IPS-NIHi11 (cell line): ENCODE data around the gene GNPTAB.
"Not testable (repeated sequence)": the region's sequence is repeated elsewhere in the genome, so short reads cannot be mapped to it uniquely, and the experiment has no call there.

Source experiments
- DNase-seq: peaks from one replicate; pipeline ENCODE4 v3.0.0; 2012; ENCODE audit warnings: mixed read lengths, low spot score

Gene GNPTAB

DNA sequence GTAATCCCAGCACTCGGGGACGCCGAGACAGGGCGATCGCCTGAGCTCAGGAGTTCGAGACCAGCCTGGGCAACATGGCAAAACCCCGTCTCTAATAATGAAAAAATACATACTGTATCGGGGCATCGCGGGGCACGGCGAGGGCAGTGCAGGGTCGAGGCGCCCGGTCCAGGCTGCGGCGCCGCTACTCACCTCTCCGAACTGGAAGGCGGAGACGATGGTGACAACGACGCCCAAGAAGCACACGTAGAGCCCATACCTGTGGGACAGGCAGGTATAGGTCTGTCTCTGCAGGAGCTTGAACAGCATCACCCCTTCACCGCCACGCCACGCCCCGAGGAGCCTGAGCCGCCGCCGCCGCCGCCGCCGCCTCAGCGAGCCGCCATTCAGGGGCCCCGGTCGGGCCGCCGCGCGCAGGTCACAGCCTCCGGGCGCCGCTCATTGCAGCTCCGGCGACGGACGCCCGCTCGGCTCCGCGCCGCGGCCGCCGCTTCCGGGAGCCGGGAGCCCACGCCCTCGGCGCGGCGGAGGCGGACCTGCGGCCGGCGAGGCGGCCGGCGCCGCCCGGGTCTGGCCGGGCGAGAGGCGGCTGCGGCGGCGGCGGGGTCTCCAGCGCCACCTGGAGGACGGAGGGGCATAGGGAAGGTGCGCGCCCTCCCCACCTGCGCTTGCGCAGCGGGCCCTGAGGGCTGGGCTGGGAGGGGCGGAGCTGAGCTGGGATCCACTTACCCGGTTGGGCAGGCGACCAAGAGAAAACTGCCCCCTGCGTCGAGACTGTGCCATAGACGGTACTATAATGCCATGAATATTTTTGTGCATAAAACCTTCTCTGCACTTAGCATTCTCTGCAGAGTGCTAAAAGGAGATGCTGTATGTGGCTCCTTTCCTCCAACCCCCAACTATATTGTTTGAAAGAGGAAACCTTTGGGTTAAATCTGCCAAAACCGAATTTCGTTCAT is at the start of gene GNPTAB:
Gene GNPTAB (minus strand): TSS at position 593 of the 959 bp plus-strand sequence. CDS start 284 bp downstream, at position 309.
- peak; percentile 94 for DNase-seq

DNA sequence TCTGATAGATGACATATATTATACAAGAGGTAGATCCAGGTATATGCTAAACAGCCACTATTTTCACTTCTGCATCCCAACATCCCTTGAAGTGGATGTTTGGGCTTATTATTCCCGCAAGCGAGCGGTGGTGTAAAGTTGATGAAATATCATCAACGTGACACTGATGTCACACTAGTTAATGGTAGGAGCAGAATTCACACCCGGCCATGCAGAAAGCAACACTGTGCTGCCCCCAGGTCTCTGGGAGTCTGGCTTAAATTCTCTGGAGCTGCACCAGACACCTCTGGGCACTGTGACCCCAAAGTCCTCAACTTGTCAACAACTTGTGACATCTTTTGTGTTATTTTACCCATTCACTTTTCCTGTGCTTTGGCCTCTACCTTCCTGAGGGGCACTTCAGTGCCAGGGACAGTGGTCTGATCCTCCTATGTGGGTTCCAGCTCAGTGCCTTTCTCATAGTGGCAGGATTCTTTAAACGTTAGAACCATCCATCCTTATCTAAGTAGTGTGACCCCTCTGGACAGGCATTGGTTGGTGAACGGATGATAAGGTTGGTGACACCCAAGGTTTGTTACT is 47.6 kb upstream of the GNPTAB start:
- no peak for DNase-seq

DNA sequence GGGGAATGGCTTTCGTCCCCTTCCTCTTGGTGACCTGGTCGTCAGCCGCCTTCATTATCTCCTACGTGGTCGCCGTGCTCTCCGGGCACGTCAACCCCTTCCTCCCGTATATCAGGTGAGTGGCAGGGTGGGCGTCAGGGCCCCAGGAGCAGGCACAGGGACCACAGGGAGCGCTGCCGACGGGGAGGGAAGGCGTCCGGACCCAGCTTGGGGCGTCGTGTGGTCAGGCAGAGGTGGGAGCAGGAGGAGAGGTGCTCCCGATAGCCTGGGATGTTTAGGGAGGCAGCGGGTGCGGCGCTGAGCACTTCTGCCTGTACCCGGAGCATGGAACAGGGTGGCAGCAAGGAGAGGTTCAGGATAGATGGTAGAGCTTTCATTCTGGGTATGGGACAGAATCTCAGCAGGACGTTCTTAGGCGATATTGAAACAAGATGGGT is 47.1 kb upstream of the GNPTAB start:
- no peak for DNase-seq

DNA sequence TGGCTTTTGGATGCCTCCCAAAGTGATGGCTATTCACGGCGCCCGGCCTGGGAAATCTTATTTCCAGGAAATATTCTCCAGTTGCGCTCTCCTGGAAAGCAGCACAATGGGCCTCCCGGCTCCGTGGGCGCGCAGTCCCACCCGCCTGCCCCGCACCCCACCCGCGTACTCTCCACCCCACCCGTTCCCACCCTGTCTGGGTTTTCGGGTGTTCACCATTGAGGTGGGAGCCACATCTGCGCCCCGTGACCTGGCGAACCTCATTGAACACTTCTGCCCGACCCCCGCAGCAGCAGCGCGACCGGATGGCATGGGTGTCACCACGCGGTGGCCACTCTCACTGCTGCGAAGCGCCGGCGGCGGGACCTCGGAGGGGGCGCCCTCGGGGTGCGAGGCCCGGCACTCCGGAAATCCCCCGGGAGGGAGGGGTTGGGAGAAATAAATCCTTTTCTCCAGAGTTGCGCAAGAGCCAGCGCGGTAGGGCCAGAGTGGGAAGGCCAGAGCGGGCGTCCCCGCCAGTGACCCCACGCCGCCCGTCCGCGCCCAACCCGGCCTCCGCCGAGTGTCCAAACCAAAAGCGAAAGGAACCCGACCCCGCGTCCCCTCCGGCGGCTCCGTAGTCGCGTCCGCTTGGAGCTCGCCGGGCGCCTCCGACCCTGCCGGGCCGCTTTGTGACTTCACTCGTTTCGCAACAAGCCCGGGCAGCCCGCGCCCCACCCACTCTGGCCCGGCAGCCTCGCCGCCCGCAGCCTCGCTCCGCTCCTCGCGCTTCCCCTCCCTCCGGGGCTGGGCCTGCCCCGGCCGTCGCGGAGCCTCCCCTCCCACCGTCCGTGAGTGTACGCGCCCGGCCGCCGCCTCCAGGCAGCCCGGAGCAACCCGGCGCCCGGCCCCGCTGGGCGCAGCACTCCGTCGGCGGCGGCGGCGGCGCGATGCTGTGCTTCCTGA is 46.4 kb upstream of the GNPTAB start, which contains the start of gene DRAM1:
Gene DRAM1 (plus strand): TSS at position 720 of the 945 bp plus-strand sequence. CDS start 210 bp downstream, at position 930.
- peak; percentile 88 for DNase-seq

DNA sequence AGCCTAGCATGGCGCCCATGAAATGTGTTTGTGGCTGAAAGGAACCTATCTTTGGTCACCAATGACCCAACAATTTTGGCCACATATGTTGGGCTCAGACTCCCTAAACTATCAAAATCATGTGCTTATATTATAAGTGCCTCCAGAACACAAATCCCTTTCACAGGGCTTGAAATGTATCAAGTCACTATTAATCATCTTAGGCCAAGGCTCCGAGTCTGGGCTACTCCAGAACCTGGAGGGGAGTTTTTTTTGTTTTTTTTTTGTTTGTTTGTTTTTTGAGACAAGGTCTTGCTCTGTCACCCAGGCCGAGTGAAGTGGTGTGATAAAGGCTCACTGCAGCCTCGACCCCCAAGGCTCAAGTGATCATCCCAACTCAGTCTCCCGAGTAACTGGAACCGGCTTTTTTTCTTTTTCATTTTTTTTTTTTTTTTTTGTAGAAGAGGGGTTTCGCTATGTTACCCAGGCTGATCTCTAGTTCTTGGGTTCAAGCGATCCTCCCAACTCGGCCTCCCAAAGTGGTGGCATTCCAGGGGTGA is 45.6 kb upstream of the GNPTAB start:
- DNase-seq = no peak

DNA sequence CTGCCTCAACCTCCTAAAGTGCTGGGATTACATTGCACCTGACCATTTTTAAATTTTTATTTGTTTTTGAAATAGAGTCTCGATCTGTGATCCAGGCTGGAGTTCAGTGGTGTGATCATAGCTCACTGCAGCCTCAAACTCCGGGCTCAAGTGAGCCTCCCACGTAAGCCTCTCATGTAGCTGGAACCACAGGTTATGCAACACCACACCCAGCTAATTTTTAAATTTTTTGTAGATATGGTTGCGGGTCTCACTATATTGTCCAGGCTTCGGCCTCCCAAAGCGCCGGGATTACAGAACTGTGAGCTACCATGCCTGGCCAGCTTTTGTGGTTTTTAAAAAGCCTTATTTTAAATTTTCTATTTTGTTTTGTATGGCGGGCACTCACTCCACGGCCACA is 44.4 kb upstream of the GNPTAB start:
- no peak for DNase-seq

DNA sequence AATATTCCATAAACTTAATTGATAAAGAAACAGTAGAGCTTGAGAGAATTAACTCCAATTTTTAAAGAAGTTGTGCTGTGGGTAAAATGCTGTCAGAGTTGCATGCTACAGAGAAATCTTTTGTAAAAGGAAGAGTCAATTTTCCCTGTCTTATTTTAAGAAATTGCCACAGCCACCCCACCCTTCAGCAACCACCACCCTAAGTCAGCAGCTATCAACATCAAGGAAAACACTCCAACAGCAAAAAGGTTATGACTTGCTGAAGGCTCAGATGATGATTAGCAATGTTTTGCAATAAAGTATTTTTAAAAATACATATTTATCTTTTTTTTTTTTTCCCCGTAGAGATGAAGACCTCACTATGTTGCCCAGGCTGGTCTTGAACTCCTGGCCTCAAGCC is 40.2 kb upstream of the GNPTAB start:
- DNase-seq = no peak

DNA sequence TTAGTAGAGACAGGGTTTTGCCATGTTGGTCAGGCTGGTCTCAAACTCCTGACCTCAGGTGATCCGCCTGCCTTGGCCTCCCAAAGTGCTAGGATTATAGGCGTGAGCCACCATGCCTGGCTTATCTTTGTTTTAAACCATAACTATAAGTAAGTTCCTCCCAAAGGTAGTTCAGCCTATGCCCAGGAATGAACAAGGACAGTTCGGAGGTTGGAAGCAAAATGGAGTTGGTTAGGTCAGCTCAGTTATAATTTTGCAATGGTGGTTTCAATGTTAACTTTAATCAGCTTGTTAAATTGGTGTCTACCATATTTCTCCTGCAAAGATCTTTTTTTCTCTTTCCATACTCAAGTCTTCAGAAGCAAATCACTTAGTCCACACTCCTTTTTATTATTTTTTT is 36.9 kb upstream of the GNPTAB start:
- not testable (repeated sequence) for DNase-seq

DNA sequence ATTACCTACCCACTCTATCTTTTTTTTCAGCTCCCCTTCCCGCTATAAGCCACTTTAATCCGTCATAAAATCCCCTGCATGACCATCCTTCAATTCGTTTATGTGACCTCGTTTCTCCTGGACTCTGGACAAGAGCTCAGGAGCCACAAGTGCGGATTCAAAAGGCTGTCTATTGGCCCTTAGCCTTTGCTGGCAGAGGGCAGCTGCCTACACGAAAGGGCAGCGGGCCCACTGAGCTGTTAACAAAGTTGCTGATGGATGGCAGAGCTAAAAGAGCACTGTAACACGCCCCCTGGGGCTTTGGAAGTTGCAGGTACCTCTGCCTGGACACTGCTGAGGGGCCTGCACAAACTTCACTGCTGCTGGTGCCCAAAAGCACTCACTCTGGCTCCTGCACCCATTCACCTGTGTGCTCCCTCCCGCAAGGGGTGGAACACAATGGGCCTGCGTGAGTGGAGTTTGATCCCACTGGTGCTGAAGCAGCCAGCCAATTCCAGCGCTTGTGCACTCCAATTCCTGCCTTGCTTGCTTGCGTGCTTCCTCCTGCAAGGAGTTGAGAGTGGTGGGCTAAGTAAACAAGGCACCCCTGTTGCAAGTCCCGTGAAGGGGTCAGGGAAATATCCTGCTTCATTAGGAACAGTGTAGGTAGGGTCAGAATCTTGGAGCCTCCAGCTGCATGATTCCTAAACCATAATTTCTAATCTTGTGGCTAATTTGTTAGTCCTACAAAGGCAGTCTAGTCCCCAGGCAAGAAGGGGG is 36.0 kb upstream of the GNPTAB start:
- no peak for DNase-seq

DNA sequence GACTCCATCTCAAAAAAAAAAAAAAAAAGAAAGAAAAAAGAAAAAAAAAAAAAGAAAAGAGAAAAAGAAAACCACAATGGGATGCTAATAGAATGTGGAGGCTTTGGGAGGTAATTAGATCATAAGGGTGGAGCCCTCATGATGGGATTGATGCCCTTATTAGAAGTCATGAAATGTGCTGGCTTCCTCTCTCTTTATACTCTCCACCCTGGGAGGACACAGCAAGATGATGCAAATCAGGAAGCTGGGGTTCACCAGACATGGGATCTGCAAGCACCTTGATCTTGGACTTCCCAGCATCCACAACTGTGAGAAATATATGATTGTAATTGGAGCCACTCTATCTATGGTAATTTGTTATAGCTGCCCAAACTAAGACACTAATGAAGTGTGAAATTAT is 33.2 kb upstream of the GNPTAB start:
- no peak for DNase-seq

DNA sequence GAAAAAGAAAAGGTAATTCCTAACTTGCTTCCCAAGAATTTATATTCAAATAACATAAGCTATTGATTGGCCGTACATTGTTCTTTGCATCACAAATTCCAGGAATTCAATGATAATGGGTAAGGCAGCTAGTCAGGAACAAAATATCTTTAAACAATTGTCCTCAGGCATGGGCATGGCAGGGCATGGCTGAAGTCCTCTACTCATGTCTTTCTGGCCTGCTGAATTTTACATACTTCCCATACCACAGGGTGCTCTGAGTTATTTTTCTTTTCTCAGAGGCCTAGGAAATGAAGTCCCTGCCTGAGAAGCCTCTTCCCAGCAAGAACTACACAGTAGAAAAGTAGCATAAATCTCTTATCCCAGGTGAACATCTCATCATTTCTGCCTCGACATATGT is 31.5 kb upstream of the GNPTAB start:
- DNase-seq = no peak

DNA sequence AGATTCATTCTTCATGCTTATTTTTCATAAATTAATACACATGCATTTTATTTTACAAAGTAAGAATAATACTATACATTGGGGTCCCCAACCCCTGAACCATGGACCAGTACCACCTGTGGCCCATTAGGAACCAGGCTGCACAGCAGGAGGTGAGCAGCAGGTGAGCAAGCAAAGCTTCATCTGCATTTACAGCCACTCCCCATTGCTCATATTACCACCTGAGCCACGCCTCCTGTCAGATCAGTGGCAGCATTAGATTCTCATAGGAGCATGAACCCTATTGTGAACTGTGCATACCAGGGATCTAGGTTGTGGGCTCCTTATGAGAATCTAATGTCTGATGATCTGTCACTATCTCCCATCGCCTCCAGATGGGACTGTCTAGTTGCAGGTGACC is 30.9 kb upstream of the GNPTAB start:
- not testable (repeated sequence) for DNase-seq

DNA sequence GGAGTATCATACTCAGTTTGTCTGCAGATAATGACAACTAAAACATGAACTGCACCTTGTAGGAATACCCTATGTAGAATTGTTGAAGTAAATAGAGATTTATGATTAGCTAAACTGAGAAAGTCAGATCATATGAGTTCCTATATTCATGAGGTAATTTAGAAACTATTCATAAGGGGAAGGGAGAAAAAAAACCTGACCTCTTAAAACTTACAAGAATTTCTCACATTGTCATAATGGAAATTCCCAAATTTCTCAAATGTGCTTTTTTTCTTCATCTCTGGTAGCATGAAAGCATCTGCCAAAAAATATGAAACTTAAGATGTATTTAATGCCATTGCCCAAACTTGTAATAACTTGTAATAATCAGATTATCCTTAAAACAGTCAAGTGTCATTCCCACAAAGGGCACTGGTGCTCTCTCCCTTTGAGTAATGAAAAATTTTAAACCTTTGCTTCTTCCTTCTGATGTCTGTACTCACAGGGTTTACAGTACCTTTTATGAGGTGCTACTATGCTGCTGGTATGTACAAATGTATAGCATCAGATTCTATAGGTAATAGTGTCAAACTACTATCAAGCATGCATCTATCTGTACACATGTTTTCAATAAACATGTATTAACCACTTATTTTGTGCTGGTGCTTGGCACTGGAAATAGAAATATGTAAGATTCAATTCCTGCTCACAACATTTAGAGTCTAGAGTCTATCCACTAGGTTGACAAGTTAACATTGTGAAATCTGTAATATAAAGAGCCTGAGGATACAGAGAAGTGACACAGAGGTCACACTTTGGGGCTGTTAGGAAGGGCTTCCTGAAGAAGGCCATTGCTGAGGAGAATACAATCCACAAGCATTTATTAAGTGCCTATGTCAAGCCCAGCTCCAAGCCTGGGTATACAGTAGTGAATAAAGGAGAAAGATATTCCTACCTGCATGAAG is 29.2 kb upstream of the GNPTAB start:
- DNase-seq = no peak

DNA sequence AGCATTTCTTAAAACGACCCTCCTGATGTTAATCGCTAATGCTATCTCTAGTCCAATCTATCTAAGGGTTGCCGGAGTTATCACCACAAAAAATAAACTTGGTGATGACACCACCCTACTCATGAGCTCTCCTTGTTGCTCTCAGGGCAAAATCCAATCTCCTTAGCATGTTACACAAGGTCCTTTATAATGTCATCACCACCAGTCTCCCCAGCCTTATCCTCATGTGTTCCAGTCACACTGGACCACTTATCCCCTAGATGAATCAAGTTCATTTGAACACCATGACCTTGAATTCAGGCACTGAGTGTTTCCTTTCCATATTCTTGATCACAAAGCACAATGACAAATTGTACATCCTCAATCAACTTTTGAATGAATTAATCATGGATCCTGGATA is 27.6 kb upstream of the GNPTAB start:
- DNase-seq = no peak

DNA sequence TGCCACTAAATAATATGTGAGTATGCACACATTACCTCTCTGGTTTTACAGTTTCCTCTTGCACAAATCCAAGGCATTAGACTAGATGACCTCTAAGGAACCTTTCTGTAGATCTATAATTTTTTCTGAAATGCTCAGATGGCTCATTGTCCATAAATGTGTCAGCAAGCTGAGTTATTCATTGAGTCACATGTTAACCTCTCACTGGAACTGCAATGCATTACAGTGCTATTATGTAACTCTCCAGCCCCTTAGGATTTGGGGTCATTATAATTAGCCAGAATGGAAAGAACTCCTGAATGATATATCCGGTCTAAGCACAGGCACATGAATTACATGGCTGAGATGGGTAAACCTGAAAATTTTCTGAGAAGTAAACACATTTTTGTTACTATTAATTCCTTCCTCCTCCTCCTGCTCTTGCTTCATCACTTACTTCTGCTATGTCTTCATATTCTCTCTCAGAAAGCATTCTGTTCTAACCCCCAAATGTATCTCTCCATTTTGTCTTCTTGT is 26.3 kb upstream of the GNPTAB start:
- DNase-seq = no peak

DNA sequence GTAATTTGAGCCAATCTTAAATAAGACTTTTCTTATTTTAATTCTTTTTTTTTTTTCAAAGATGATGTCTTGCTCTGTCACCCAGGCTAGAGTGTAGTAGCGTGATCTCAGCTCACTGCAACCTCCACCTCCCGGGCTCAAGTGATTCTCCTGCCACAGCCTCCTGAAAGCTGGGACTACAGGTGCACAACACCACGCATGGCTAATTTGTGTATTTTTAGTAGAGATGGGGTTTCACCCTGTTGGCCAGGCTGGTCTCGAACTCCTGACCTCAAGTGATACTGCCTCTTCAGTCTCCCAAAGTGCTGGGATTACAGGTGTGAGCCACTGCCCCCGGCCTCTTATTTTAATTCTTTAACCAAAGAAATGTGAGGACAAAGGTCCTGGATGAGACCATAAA is 25.9 kb upstream of the GNPTAB start:
- DNase-seq = not testable (repeated sequence)

DNA sequence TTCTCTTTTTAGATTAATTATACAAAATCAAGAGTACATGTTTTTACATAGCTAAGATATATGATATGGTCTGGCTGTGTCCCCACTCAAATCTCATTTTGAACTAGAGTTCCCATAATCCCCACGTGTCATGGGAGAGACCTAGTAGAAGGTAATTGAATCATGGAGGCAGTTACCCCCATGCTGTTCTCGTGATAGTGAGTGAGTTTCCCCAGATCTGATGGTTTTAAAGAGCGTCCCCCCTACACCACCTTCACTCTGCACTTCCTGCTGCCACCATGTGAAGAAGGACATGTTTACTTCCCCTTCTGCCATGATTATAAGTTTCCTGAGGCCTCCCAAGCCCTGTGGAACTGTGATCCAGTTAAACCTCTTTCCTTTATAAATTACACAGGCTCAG is 25.2 kb upstream of the GNPTAB start:
- DNase-seq = no peak

DNA sequence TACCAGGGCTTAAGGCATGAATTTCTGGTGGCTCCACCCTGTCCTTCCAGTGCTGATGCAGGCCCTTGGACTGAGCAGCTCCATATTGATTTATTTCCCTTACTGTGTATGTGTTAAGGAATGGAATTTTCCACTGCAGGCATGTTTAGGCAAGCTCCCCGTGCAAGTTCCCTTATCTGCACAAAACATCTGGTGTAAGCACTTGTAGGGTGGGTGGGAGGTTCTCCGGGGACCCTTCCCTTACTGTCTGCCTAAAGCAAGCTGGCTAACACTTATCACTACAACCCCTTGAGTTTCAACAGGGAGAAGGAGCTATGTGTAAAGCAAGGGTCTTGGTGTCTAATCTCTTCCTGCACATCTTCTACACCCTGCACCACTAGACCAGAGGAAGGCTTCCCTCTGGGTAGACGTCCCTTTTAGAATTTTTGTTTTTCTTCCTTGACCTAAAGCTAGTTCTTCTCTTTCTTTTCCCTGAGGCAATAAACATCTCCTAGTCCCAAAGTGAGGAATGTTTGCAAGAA is 24.7 kb upstream of the GNPTAB start:
- DNase-seq = no peak

DNA sequence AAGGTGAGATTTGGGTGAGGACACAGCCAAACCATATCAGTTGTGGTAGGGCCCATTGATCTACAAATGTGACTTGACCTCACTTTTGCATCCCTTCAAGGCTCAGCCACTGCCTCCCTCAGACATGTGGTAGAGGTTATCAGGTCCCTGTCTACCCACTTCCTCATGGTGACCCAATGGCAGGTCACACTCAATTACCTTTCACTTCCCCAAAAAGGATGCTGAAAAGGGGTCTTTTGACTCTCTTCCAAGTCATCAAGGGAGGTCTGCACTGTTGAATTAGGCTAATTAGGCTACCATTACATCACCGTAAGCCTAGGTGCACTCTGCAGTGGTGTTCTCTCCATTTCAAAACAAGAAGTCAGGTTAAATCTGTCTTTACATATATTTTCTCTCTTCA is 24.0 kb upstream of the GNPTAB start:
- no peak for DNase-seq
